AG09319 (cell line): ENCODE results near the gene GTPBP4.

Source experiments
- DNase-seq: peaks from one replicate; pipeline ENCODE4 v3.0.0-alpha.2; 2010; ENCODE audit warnings: low read depth; ENCODE audit errors: extremely low read depth
- TF ChIP-seq, protein P1 (sequence below): IDR thresholded peaks from 2 replicates; pipeline ENCODE4 v1.5.1; 2011; ENCODE audit warnings: low read depth, mild to moderate bottlenecking, inconsistent platforms, low read length, moderate library complexity

GTPBP4 gene

DNA sequence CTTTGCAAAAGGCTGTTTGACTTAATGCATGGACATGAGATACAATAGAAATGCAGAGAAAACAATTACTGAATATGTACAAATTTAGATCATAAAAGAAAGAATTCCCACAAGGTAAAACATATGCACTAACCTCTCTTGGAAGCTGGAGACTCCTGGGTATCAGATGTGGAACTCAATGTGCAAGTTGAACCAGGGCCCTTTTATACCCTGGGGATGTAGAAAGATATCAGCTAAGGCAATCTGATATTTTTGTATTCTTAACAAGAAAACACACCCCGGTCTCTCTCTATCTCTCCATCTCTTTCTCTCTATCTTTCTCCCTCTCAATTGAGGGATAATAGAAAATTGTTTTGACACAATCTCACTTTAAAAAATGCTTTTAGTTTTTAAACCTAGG is 37.4 kb downstream of the GTPBP4 start, which contains the start of gene IDI2:
Gene IDI2 (minus strand): TSS at position 177 of the 400 bp plus-strand sequence. CDS start 1,136 bp downstream, outside the sequence.
- TF ChIP-seq, protein P1, sequence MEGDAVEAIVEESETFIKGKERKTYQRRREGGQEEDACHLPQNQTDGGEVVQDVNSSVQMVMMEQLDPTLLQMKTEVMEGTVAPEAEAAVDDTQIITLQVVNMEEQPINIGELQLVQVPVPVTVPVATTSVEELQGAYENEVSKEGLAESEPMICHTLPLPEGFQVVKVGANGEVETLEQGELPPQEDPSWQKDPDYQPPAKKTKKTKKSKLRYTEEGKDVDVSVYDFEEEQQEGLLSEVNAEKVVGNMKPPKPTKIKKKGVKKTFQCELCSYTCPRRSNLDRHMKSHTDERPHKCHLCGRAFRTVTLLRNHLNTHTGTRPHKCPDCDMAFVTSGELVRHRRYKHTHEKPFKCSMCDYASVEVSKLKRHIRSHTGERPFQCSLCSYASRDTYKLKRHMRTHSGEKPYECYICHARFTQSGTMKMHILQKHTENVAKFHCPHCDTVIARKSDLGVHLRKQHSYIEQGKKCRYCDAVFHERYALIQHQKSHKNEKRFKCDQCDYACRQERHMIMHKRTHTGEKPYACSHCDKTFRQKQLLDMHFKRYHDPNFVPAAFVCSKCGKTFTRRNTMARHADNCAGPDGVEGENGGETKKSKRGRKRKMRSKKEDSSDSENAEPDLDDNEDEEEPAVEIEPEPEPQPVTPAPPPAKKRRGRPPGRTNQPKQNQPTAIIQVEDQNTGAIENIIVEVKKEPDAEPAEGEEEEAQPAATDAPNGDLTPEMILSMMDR, result no peak
- DNase-seq, result no peak

- TF ChIP-seq, protein P1, result no peak
- DNase-seq, result no peak
Observed at GRCh38 chr10:1026578-1026977, 38.3 kb downstream of the GTPBP4 start.

DNA sequence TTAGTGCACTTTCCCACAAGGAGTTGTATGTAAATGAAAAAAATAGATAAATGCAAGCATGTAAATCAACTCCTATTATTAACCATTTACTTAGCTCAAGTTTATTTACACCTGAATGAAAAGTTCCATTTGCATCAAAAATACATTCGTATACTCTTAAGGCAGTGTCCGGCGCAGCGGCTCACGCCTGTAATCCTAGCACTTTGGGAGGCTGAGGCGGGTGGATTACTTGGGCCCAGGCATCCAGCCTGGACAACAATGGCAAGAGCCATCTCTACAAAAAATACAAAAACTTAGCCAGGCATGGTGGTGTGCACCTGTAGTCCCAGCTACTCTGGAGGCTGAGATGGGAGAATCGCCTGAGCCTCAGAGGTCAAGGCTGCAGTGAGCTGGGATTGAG is 41.6 kb downstream of the GTPBP4 start:
- TF ChIP-seq, protein P1, result no peak
- no peak for DNase-seq

GRCh38 chr10:1033601-1034000 is 45.4 kb downstream of the GTPBP4 start:
- DNase-seq, result no peak
- TF ChIP-seq, protein P1, result no peak

- TF ChIP-seq, protein P1, result no peak
- DNase-seq, result no peak
Observed at GRCh38 chr10:1034758-1035157, 46.5 kb downstream of the GTPBP4 start.

GRCh38 chr10:1035201-1035600 is 47.0 kb downstream of the GTPBP4 start:
- no peak for DNase-seq
- TF ChIP-seq, protein P1, result no peak

DNA sequence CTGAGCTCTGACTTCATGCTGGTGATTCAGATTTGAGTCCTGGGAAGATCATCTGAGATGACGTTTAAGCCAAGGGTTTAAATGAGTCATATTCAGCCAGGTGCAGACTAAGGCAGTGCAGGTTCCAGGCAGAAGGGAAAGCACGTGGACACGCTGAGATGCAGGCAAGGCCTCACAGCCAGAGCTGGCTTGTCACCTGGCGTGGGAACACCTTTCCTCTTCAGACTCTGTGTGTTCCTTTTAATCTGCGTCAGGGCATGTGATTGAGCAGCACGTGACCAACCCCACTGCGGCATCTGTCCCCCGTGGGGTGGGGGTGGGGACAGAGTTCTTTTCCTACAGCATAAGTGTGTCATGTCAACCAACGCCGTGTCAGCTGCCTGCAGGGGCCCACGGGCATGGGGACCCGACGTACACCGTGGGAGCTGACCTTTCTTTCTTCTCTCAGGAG is 48.1 kb downstream of the GTPBP4 start:
- no peak for DNase-seq
- TF ChIP-seq, protein P1, result no peak
